ENCODE measurements around the gene HORMAD2. TPM values are rescaled to one million over a fixed set of nuclear protein-coding genes. Genes with fewer than 3 reads are reported as not detected.

Gene HORMAD2
- polyA plus RNA-seq, 1 of the 3 experiments (the other 2 are of a cell fraction) = not detected

DNA sequence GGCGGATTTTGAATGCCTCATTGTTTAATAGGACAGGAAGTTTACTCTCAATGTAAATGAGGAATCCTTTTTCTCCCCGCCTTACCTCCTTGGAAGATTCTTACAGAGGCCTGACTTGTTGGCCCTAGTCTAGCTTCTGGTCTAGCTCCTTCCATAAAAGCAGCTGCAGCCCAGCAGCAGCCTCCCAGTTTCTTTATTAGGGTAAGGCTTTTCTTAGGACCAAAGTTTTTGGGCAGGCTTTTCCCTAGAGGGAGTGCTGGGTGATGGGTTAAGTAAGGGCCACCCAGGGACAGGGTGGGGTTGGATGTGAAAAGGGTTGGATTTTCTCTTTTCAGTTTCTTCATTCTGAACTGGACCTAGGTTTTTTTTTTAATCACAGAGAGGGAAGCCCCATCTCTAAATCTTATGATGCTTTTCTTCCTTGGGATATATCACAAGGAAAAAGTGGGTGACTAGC lies 116.6 kb downstream of the HORMAD2 start:
- peak overlapping the region in 1 of 2 experiments; percentile 35; a peak in 1 of 4 replicates for H3K4me3 ChIP-seq (ENCODE audit: low read depth in 2 of 2, low read length in 1 of 2)
- H3K36me3 ChIP-seq (replicated peaks in 1 of 2; ENCODE audit: control insufficient read depth in 1 of 2, insufficient read depth in 2 of 2, low read length in 1 of 2) = no peaks in the 10 kb centered on the region
- peak overlapping the region; percentile 75 to 98; a peak in 3 of 4 replicates for H3K27ac ChIP-seq (ENCODE audit: low read depth in 2 of 2, low read length in 1 of 2)
- peak overlapping the region; percentile 64; the same call in 1 of the 2 replicates for H2AFZ ChIP-seq (ENCODE audit: low read depth)
- ChIA-PET CTCF (interaction anchor here (0.7 to 0.8 kb wide), 2 partner anchors 33 to 52 kb away, joined by 3 read pairs; no protein-coding TSS in a partner anchor), POLR2A (no interaction called here)
- no peak for DNase-seq
- H3K4me1 ChIP-seq (ENCODE audit: control insufficient read depth in 1 of 2, insufficient read depth in 2 of 2, low read depth in 1 of 2, low read length in 1 of 2) = peaks cover 6 to 14% of the 10 kb centered on the region in 2 experiments; a peak in 3 of 4 replicates
- no peaks in the 10 kb centered on the region for H3K27me3 ChIP-seq (ENCODE audit: insufficient read depth)
- H3K9ac ChIP-seq = peak overlapping the region; percentile 69
- H3K79me2 ChIP-seq (ENCODE audit: insufficient read depth) = no peaks in the 10 kb centered on the region
- no peak for TF ChIP-seq FOXJ3 (CRISPR knock-in tag; IDR thresholded peaks at IDR 0.05)
- no peak for TF ChIP-seq CHD2 (IDR thresholded peaks at IDR 0.05; ENCODE audit: low read length, partially characterized antibody)
- TF ChIP-seq, protein P1, sequence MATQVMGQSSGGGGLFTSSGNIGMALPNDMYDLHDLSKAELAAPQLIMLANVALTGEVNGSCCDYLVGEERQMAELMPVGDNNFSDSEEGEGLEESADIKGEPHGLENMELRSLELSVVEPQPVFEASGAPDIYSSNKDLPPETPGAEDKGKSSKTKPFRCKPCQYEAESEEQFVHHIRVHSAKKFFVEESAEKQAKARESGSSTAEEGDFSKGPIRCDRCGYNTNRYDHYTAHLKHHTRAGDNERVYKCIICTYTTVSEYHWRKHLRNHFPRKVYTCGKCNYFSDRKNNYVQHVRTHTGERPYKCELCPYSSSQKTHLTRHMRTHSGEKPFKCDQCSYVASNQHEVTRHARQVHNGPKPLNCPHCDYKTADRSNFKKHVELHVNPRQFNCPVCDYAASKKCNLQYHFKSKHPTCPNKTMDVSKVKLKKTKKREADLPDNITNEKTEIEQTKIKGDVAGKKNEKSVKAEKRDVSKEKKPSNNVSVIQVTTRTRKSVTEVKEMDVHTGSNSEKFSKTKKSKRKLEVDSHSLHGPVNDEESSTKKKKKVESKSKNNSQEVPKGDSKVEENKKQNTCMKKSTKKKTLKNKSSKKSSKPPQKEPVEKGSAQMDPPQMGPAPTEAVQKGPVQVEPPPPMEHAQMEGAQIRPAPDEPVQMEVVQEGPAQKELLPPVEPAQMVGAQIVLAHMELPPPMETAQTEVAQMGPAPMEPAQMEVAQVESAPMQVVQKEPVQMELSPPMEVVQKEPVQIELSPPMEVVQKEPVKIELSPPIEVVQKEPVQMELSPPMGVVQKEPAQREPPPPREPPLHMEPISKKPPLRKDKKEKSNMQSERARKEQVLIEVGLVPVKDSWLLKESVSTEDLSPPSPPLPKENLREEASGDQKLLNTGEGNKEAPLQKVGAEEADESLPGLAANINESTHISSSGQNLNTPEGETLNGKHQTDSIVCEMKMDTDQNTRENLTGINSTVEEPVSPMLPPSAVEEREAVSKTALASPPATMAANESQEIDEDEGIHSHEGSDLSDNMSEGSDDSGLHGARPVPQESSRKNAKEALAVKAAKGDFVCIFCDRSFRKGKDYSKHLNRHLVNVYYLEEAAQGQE (IDR thresholded peaks at IDR 0.05; ENCODE audit: low read depth, low read length) = no peak
- TF ChIP-seq EP300 (IDR thresholded peaks at IDR 0.05; ENCODE audit: borderline replicate concordance in 1 of 2, low read depth in 1 of 2, low read length in 1 of 2) = no peak
- TF ChIP-seq TAF1 (IDR thresholded peaks at IDR 0.05; ENCODE audit: borderline replicate concordance, low read depth, low read length) = no peak
- TF ChIP-seq, protein P2, sequence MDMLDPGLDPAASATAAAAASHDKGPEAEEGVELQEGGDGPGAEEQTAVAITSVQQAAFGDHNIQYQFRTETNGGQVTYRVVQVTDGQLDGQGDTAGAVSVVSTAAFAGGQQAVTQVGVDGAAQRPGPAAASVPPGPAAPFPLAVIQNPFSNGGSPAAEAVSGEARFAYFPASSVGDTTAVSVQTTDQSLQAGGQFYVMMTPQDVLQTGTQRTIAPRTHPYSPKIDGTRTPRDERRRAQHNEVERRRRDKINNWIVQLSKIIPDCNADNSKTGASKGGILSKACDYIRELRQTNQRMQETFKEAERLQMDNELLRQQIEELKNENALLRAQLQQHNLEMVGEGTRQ (IDR thresholded peaks at IDR 0.05; ENCODE audit: borderline replicate concordance, low read depth, low read length) = no peak
- TF ChIP-seq, protein P3, sequence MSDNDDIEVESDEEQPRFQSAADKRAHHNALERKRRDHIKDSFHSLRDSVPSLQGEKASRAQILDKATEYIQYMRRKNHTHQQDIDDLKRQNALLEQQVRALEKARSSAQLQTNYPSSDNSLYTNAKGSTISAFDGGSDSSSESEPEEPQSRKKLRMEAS (IDR thresholded peaks at IDR 0.05; ENCODE audit: low read depth) = no peak
- no peak for TF ChIP-seq POLR2AphosphoS5 (IDR thresholded peaks at IDR 0.05; ENCODE audit: low read depth, low read length)
- TF ChIP-seq YY1 (IDR thresholded peaks at IDR 0.05; ENCODE audit: low read depth) = no peak
- TF ChIP-seq, protein P4, sequence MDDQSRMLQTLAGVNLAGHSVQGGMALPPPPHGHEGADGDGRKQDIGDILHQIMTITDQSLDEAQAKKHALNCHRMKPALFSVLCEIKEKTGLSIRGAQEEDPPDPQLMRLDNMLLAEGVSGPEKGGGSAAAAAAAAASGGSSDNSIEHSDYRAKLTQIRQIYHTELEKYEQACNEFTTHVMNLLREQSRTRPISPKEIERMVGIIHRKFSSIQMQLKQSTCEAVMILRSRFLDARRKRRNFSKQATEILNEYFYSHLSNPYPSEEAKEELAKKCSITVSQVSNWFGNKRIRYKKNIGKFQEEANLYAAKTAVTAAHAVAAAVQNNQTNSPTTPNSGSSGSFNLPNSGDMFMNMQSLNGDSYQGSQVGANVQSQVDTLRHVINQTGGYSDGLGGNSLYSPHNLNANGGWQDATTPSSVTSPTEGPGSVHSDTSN (IDR thresholded peaks at IDR 0.05) = no peak
- no peak for TF ChIP-seq GABPA (IDR thresholded peaks at IDR 0.05; ENCODE audit: low read depth)
- no peak for TF ChIP-seq RCOR1 (IDR thresholded peaks at IDR 0.05; ENCODE audit: low read length)
- TF ChIP-seq RXRA (IDR thresholded peaks at IDR 0.05; ENCODE audit: borderline replicate concordance, low read depth) = no peak
- TF ChIP-seq FOSL2 (IDR thresholded peaks at IDR 0.05; ENCODE audit: borderline replicate concordance, low read depth) = no peak
- no peak for TF ChIP-seq SIN3A (IDR thresholded peaks at IDR 0.05; ENCODE audit: borderline replicate concordance, low read depth, low read length)
- 19% methylated on average over 2 of the region's 2 CpGs for WGBS (ENCODE audit: low lambda C conversion rate)
- H4K20me1 ChIP-seq (ENCODE audit: insufficient read depth) = no peaks in the 10 kb centered on the region
- H3F3A ChIP-seq (replicated peaks; ENCODE audit: insufficient read depth) = peaks cover 35% of the 10 kb centered on the region
- H3K4me2 ChIP-seq = peak overlapping the region; percentile 72
- H3K9me3 ChIP-seq = no peaks in the 10 kb centered on the region
- H3K9me2 ChIP-seq = no peaks in the 10 kb centered on the region
